DND-41 (cell line): ENCODE results near the gene ARF4.

Source experiments
- ATAC-seq: fragments of 200-7000 bp; cut with Tn5 transposase; 3 replicates; pipeline ENCODE4 v1.9.1; 2021; ENCODE audit warnings: low read depth; ENCODE audit not compliant: insufficient read depth
- DNase-seq: peaks from one replicate; pipeline ENCODE4 v3.0.0-alpha.2; 2020
- H2AFZ ChIP-seq: 2 replicates; pipeline ENCODE4 v1.6.0; 2012; ENCODE audit warnings: low read depth, low read length
- H3K27ac ChIP-seq: 2 replicates; pipeline ENCODE4 v1.5.1; 2012; ENCODE audit warnings: low read length, inconsistent platforms
- H3K27me3 ChIP-seq: fragments of 200-600 bp; sonication (generic); 2 replicates; pipeline ENCODE4 v1.6.0; 2012; ENCODE audit warnings: low read length, mild to moderate bottlenecking, inconsistent platforms; ENCODE audit not compliant: insufficient read depth, poor library complexity
- H3K36me3 ChIP-seq: 2 replicates; pipeline ENCODE4 v1.5.1; 2012; ENCODE audit warnings: low read length, inconsistent platforms; ENCODE audit not compliant: insufficient read depth
- H3K4me1 ChIP-seq: 2 replicates; pipeline ENCODE4 v1.5.1; 2012; ENCODE audit warnings: mild to moderate bottlenecking, low read length; ENCODE audit not compliant: insufficient read depth
- H3K4me2 ChIP-seq: 2 replicates; pipeline ENCODE4 v1.6.0; 2012; ENCODE audit warnings: mild to moderate bottlenecking, moderate library complexity, low read length, inconsistent platforms; ENCODE audit not compliant: insufficient read depth
- H3K4me3 ChIP-seq, 2 experiments: fragments of 200-600 bp in 1 of 2; shearing (Covaris generic) in 1 of 2; 2 replicates each; pipeline ENCODE4 v1.5.1; 2012 to 2016; ENCODE audit warnings: inconsistent platforms in 2 of 2, low read length in 2 of 2, mild to moderate bottlenecking in 2 of 2, low read depth in 1 of 2, moderate library complexity in 1 of 2
- H3K79me2 ChIP-seq: 2 replicates; pipeline ENCODE4 v1.6.0; 2012; ENCODE audit warnings: low read length, inconsistent platforms; ENCODE audit not compliant: insufficient read depth
- H3K9ac ChIP-seq: 2 replicates; pipeline ENCODE4 v1.6.0; 2012; ENCODE audit warnings: low read depth, mild to moderate bottlenecking, inconsistent platforms, low read length, moderate library complexity
- H3K9me3 ChIP-seq: 2 replicates; pipeline ENCODE4 v1.5.1; 2012; ENCODE audit warnings: low read length, moderate library complexity, mild to moderate bottlenecking, inconsistent platforms; ENCODE audit not compliant: insufficient read depth, severe bottlenecking
- H4K20me1 ChIP-seq: 2 replicates; pipeline ENCODE4 v1.6.0; 2012; ENCODE audit warnings: low read length; ENCODE audit not compliant: insufficient read depth
- CTCF ChIP-seq: IDR thresholded peaks from 2 replicates; pipeline ENCODE4 v1.5.1; 2012; ENCODE audit warnings: borderline replicate concordance, low read length, moderate library complexity, mild to moderate bottlenecking; ENCODE audit not compliant: poor library complexity, severe bottlenecking; ENCODE audit errors: extremely low read depth
- EZH2 ChIP-seq: IDR thresholded peaks from 3 replicates; pipeline ENCODE4 v1.6.1; 2012; ENCODE audit warnings: borderline replicate concordance, low read depth, mild to moderate bottlenecking, moderate library complexity, low read length, inconsistent platforms; ENCODE audit not compliant: severe bottlenecking

Gene ARF4

GRCh38 chr3:57556459-57557084 lies 40.6 kb downstream of the ARF4 start:
- ATAC-seq: peak; percentile 55

DNA sequence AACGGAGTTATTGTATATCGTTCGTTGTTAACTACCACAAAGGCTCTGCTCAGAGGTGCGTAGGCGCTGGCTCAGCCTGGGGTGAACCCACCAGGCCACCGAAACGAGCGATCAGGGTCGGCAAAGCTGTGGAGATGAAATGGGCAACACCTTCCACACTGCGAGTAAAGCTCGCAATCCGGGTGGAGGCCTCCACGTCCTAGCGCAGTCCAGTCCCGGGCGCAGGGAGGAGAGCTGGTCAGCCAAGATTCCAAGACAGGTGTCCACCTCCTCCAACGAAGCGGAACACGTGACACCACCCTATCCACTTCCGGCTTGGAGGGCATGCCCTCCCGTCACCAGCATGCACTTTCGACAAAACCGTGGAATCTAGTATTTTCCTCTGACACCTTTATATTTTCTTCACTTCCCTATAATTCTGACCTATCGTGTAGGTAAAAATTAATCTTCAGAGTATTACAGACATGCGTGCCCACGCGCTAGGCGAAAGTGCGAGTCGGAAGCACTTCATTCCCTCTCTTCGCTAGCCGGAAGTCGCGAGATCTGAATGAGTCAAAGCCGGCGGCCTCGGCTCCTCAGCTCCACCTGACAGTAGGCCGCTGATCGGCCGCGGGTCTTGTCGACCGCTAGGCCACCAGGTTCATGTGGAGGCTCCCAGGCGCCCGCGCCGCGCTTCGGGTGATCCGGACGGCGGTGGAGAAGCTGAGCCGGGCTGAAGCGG lies 41.2 kb downstream of the ARF4 start, which contains the start of gene PDE12:
TSS of gene PDE12 (plus strand) at position 537 of the 721 bp plus-strand sequence. CDS start at position 643, 106 bp downstream.
- Histone ChIP-seq H3K36me3 (peaks cover 40% of the 10 kb centered on the region), H3K4me1 (peaks cover 47% of the 10 kb centered on the region), H3K27me3 (no peaks in the 10 kb centered on the region), H2AFZ (peak within 1 kb of the TSS; percentile 98), H3K79me2 (peaks cover 53% of the 10 kb centered on the region), H4K20me1 (peaks cover 30% of the 10 kb centered on the region), H3K27ac (peak within 1 kb of the TSS; percentile 88), H3K9me3 (no peaks in the 10 kb centered on the region), H3K9ac (peak within 1 kb of the TSS; percentile 73), H3K4me2 (peak within 1 kb of the TSS; percentile 93), H3K4me3 (peak within 1 kb of the TSS; percentile 50 to 87)
- ATAC-seq (peak; percentile 80), DNase-seq (peak; percentile 85)
- TF ChIP-seq CTCF: no peak
- no peak for TF ChIP-seq EZH2

More at GRCh38 chr3:57556459-57557084, 40.6 kb downstream of the ARF4 start:
- no peak for TF ChIP-seq CTCF
- no peak for TF ChIP-seq EZH2
- H3K36me3 ChIP-seq: peaks cover 46% of the 10 kb centered on the region
- peaks cover 52% of the 10 kb centered on the region for H3K4me1 ChIP-seq
- H3K4me2 ChIP-seq: peak overlapping the region; percentile 93
- peak overlapping the region; percentile 88 for H3K27ac ChIP-seq
- H3K4me3 ChIP-seq: peak overlapping the region; percentile 50 to 87
- peaks cover 59% of the 10 kb centered on the region for H3K79me2 ChIP-seq
- H2AFZ ChIP-seq: peak overlapping the region; percentile 98
- peak overlapping the region; percentile 73 for H3K9ac ChIP-seq
- H4K20me1 ChIP-seq: peaks cover 32% of the 10 kb centered on the region
- H3K27me3 ChIP-seq: no peaks in the 10 kb centered on the region
- H3K9me3 ChIP-seq: no peaks in the 10 kb centered on the region
- peak; percentile 40 for DNase-seq

DNA sequence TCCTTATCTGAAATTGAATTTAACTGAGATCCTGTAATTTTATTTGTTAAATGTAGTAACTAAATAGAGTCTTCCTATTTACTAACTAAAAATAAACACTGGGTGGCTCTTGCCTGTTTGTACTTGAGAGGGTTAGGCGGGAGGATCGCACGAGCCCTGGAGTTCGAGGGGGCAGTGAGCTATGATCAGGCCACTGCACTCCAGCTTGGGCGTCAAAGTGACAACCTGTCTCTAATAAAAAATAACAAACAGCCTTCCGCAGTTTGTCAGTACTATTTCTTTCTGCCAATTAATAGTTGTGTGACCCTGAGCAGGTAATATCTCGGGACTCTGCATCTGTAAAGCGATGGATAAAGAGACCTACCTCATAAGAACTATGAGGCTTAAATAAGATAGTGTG lies 41.8 kb downstream of the ARF4 start:
- Histone ChIP-seq H3K79me2 (peaks cover 48% of the 10 kb centered on the region), H2AFZ (peak overlapping the region; percentile 98), H3K27me3 (no peaks in the 10 kb centered on the region), H4K20me1 (peaks cover 30% of the 10 kb centered on the region), H3K4me2 (peak overlapping the region; percentile 93), H3K4me3 (peak overlapping the region; percentile 50 to 87), H3K36me3 (peaks cover 35% of the 10 kb centered on the region), H3K4me1 (peaks cover 43% of the 10 kb centered on the region), H3K27ac (peak overlapping the region; percentile 88), H3K9me3 (no peaks in the 10 kb centered on the region), H3K9ac (peak overlapping the region; percentile 73)
- no peak for DNase-seq
- TF ChIP-seq EZH2 (no peak), CTCF (no peak)
- ATAC-seq: no peak
